GM19238 (cell line): ENCODE results near the gene LILRA5.
"Not testable (repeated sequence)": the region's sequence is repeated elsewhere in the genome, so short reads cannot be mapped to it uniquely, and the experiment has no call there.

Experiments
- DNase-seq: peaks from one replicate; pipeline ENCODE4 v3.0.0; 2011; ENCODE audit warnings: low spot score; ENCODE audit not compliant: insufficient read length

Gene LILRA5

GRCh38 chr19:54312436-54313377, at the start of gene LILRA5:
Gene LILRA5 (minus strand): TSS chr19:54313166. CDS start chr19:54313019, 147 bp downstream.
- DNase-seq = no peak

GRCh38 chr19:54361680-54362422, 48.9 kb upstream of the LILRA5 start:
- DNase-seq = not testable (repeated sequence)

- DNase-seq = not testable (repeated sequence)
Observed at GRCh38 chr19:54359149-54359820, 46.3 kb upstream of the LILRA5 start.

GRCh38 chr19:54357381-54357780, 44.4 kb upstream of the LILRA5 start:
- DNase-seq = no peak

- DNase-seq = no peak
Observed at GRCh38 chr19:54356444-54357056, 43.6 kb upstream of the LILRA5 start.

- no peak for DNase-seq
Observed at GRCh38 chr19:54355675-54356074, 42.7 kb upstream of the LILRA5 start.

- DNase-seq = no peak
Observed at GRCh38 chr19:54354761-54355160, 41.8 kb upstream of the LILRA5 start.

- DNase-seq = no peak
Observed at GRCh38 chr19:54352546-54352945, 39.6 kb upstream of the LILRA5 start.

- DNase-seq = no peak
Observed at GRCh38 chr19:54352041-54352440, 39.1 kb upstream of the LILRA5 start.

GRCh38 chr19:54351474-54351873, 38.5 kb upstream of the LILRA5 start:
- no peak for DNase-seq

GRCh38 chr19:54345938-54346386, 33.0 kb upstream of the LILRA5 start:
- DNase-seq = no peak

- no peak for DNase-seq
Observed at GRCh38 chr19:54343868-54344267, 30.9 kb upstream of the LILRA5 start.

GRCh38 chr19:54341295-54341694, 28.3 kb upstream of the LILRA5 start:
- DNase-seq = no peak

GRCh38 chr19:54339646-54340358, 26.8 kb upstream of the LILRA5 start:
- no peak for DNase-seq

GRCh38 chr19:54338521-54338920, 25.6 kb upstream of the LILRA5 start:
- no peak for DNase-seq

GRCh38 chr19:54337858-54338230, 24.9 kb upstream of the LILRA5 start:
- DNase-seq = no peak

- DNase-seq = no peak
Observed at GRCh38 chr19:54336893-54337857, 24.2 kb upstream of the LILRA5 start.

- DNase-seq = no peak
Observed at GRCh38 chr19:54335979-54336892, 23.3 kb upstream of the LILRA5 start.
